Measurements from ENCODE around the gene CCDC85C. TPM values are rescaled to one million over a fixed set of nuclear protein-coding genes. Genes with fewer than 3 reads are reported as not detected.
A peak's percentile ranks its signal among the peaks of the same experiment; 100 is the strongest.

Gene CCDC85C
- total RNA-seq, 2 donors from 2014 or later, result 2.7 to 3.6 TPM

GRCh38 chr14:99596071-99596627, 7.9 kb downstream of the CCDC85C start:
- H3K27ac Mint-ChIP-seq, result peak overlapping the region in 1 of 2 donors; percentile 39
- no peaks in the 10 kb centered on the region for H3K27me3 Mint-ChIP-seq
- ATAC-seq (no peak), DNase-seq (ENCODE audit: low spot score) (no peak)
- no peaks in the 10 kb centered on the region for H3K36me3 Mint-ChIP-seq
- H3K9me3 Mint-ChIP-seq, result no peaks in the 10 kb centered on the region
- H3K4me1 Mint-ChIP-seq (ENCODE audit: low read depth in 2 of 2), result peaks cover 9% of the 10 kb centered on the region in 2 donors
- no peak overlapping the region for H3K4me3 Mint-ChIP-seq

- Mint-ChIP-seq H3K27ac (peak overlapping the region; percentile 38 to 77), H3K4me1 (ENCODE audit: low read depth in 2 of 2) (peaks cover 9% of the 10 kb centered on the region in 2 donors), H3K9me3 (no peaks in the 10 kb centered on the region), H3K27me3 (no peaks in the 10 kb centered on the region), H3K4me3 (peak overlapping the region; percentile 75), H3K36me3 (no peaks in the 10 kb centered on the region)
- ATAC-seq (no peak), DNase-seq (ENCODE audit: low spot score) (no peak)
Observed at GRCh38 chr14:99595524-99595923, 8.5 kb downstream of the CCDC85C start.

DNA sequence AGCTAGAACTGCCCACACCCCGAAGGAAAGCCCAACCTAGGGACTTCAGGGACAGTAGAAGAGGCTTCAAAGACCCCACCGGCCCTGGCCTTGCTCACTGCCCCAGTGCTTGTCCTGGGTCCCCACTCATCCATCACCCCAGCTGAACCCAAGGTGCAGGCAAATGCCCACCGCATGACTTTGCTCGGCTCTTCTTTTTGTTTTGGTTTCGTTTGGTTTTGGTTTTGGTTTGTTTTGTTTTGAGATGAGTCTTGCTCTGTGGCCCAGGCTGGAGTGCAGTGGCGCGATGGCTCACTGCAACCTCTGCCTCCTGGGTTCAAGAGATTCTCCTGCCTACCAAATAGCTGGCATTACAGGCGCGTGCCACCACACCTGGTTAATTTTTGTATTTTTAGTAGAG, 9.0 kb downstream of the CCDC85C start:
- Mint-ChIP-seq H3K4me3 (peak overlapping the region; percentile 75), H3K27me3 (no peaks in the 10 kb centered on the region), H3K27ac (peak overlapping the region; percentile 38 to 77), H3K4me1 (ENCODE audit: low read depth in 2 of 2) (peaks cover 9% of the 10 kb centered on the region in 2 donors), H3K9me3 (no peaks in the 10 kb centered on the region), H3K36me3 (no peaks in the 10 kb centered on the region)
- ATAC-seq, result peak; percentile 88 to 90
- no peak for DNase-seq (ENCODE audit: low spot score)

DNA sequence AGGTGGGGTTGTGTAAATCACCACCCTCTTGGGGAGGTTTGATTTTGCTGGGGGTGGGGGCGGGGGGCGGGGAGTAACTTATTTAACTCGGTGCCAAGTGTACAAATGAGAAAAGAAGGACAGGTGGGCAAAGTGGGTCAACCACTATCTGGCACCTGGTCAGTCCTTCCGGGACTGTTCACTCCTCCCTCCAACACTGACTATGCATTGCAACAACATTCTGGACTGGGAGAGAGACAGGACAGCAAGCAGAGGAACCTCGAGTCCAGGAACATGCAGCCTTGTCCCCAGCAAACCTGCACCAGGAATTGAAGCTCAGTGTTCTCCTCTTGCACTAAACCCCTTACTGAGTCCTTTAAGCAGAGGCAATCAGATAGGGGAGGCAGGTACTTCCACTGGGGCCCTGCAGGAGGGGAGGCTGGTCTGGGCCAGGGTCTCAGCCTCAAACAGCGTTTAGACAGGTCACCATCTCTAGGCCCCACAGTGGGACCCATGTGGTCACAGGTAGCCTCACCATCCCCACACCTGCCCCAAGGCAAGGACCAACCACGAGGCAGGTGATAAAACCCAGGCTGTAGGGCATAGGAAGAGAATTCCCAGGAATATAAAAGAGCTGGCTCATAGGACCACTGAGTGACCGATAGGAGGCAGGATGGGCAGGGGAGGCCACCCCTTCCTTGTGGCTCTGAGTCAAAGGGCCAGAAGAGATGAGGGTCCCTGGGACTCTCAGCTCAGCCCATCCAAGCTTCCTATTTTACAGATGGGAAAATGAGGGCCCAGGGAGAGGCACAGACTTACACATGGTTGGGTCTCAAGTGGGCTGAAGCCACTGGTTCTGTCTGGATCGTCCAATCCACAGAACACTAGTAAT, 9.8 kb downstream of the CCDC85C start:
- no peaks in the 10 kb centered on the region for H3K9me3 Mint-ChIP-seq
- H3K27me3 Mint-ChIP-seq, result no peaks in the 10 kb centered on the region
- DNase-seq (ENCODE audit: low spot score) (no peak), ATAC-seq (no peak)
- H3K4me3 Mint-ChIP-seq, result peak overlapping the region; percentile 75
- peaks cover 9% of the 10 kb centered on the region in 2 donors for H3K4me1 Mint-ChIP-seq (ENCODE audit: low read depth in 2 of 2)
- H3K36me3 Mint-ChIP-seq, result no peaks in the 10 kb centered on the region
- H3K27ac Mint-ChIP-seq, result peak overlapping the region; percentile 38 to 77

DNA sequence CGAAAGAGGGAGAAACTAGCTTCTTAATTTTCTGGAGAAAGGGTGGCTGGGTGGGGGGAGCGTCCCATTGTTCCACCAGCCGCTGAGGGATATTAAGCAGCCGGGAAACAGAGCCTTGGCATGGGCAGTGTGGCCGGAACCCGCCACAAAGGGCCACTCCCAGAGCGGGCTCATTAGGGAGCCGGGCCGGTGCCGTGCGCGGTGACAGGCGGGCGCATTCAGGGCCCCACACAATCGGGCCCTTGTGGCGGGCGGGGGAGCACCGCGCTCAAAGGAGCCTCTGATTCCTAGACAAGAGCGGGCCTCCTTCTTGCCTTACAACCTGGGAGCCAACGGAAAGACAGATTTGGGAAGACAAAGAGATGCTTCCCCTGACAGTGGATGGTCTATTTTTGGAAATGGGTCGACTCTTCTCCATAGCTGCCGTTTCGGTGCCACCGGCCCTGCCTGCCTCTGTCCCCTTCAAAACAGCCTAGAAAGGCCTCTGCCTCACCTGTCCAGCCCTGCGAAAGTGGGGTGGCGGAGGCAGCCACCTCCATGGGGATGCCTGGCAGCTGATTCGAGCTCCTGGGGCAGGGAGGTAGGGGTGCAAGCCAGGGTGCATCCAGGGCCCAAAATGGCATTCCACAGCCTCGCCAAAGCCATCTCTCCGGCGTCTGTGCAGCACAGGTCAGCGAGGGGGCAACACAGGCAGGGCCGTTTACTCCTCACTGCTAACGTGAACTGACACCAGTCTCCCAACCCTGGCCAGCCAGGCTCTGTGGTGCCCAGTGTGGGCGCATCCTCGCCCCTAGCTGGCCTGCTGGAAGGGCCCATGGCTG, 10.9 kb downstream of the CCDC85C start:
- H3K4me1 Mint-ChIP-seq (ENCODE audit: low read depth in 2 of 2), result peaks cover 9% of the 10 kb centered on the region in 2 donors
- ATAC-seq (no peak), DNase-seq (ENCODE audit: low spot score) (no peak)
- H3K4me3 Mint-ChIP-seq, result no peak overlapping the region
- H3K27ac Mint-ChIP-seq, result peak overlapping the region in 1 of 2 donors; percentile 44
- no peaks in the 10 kb centered on the region for H3K27me3 Mint-ChIP-seq
- H3K36me3 Mint-ChIP-seq, result no peaks in the 10 kb centered on the region
- H3K9me3 Mint-ChIP-seq, result no peaks in the 10 kb centered on the region

- H3K9me3 Mint-ChIP-seq, result no peaks in the 10 kb centered on the region
- H3K36me3 Mint-ChIP-seq, result no peaks in the 10 kb centered on the region
- H3K27ac Mint-ChIP-seq, result peak overlapping the region; percentile 15 to 44
- no peak for DNase-seq (ENCODE audit: low spot score)
- H3K27me3 Mint-ChIP-seq, result no peaks in the 10 kb centered on the region
- peaks cover 9% of the 10 kb centered on the region in 2 donors for H3K4me1 Mint-ChIP-seq (ENCODE audit: low read depth in 2 of 2)
- H3K4me3 Mint-ChIP-seq, result no peak overlapping the region
- ATAC-seq, result no peak
Observed at GRCh38 chr14:99592394-99592793, 11.6 kb downstream of the CCDC85C start.

DNA sequence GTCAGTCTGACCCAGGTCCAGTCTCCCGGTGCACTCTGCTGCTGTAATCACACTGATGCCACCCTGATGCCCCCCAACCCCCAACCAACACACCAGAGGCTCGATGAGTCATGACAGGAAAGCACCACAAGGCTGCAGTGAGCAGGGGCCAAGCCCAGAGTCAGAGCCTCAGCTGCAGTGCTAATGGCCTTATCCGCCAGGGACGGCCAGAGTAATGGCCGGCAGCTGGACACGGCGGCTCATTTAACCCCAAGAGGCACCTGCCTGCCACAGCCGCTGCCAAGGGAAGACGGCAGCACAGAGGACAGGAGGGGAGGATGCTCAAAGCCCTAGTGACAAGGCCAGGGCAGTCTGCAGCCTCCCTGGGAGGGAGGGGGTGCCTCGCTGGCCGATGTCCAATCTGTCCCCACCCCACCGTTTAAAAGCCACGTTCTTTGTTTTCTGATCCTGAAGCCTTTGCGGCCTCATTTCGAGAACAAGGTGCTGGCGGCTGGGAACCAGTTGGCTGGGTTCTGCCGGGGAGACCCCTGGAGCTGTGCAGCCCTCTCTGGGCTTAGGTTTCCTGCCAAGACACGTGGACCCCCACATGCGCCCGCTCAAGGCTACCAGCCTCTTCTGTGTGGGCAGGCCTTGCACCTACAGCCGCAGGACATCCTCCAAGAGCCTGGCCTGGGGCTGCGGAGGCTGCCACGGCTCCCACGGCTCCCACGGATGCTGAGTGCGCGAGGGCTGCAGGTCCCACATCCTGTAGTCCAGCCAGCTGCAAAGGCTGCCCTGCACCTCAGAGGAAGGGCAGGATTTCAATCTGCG, 13.1 kb downstream of the CCDC85C start:
- no peaks in the 10 kb centered on the region for H3K36me3 Mint-ChIP-seq
- H3K9me3 Mint-ChIP-seq, result no peaks in the 10 kb centered on the region
- ATAC-seq (no peak), DNase-seq (ENCODE audit: low spot score) (no peak)
- H3K27ac Mint-ChIP-seq, result no peak overlapping the region
- peaks cover 7 to 9% of the 10 kb centered on the region in 2 donors for H3K4me1 Mint-ChIP-seq (ENCODE audit: low read depth in 2 of 2)
- no peak overlapping the region for H3K4me3 Mint-ChIP-seq
- no peaks in the 10 kb centered on the region for H3K27me3 Mint-ChIP-seq

DNA sequence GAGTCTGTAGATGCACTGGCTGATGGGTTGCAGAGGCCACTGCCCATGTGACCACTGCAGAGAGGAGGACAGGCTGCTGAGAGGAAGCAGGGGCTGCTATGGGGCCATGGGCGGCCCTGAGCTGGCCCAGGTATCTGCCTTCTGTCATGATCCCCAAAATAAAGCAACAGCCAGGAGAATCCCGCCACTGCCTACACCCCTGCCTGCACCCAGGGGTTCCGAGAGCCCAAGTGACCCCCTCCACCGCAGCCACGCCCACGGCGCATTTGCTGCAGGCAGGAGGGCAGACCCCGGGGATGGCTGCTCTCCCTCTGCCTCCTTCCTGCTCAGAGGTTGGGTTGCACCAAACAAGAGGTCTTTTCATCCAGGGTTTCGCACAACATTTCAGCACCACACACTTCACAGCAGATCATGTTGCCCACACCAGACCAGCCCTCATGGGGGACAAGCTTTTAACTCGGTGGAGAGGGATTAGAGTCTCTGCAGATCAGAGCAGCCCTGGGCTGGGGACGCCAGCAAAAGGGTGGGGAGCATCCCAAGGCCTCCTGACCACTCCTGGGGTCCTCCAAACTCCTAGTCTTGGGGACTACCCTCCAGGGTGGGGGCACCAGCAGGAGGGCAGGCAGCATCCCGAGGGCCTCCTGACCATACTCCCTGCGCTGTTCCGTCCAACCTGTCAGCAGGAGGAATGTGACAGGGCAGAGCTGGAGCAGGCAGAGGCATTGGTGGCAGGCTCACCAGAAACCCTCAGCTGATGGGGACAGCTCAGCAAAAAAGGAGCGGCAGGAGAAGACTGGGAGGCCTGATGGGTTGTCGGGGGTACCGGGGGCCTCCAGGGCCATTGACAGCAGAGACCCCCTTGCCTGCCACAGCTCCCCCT, 14.1 kb downstream of the CCDC85C start:
- Mint-ChIP-seq H3K4me3 (no peak overlapping the region), H3K27me3 (no peaks in the 10 kb centered on the region), H3K9me3 (no peaks in the 10 kb centered on the region), H3K36me3 (no peaks in the 10 kb centered on the region), H3K27ac (no peak overlapping the region), H3K4me1 (ENCODE audit: low read depth in 2 of 2) (peaks cover under 1 to 2% of the 10 kb centered on the region in 2 donors)
- DNase-seq (ENCODE audit: low spot score) (no peak), ATAC-seq (no peak)

DNA sequence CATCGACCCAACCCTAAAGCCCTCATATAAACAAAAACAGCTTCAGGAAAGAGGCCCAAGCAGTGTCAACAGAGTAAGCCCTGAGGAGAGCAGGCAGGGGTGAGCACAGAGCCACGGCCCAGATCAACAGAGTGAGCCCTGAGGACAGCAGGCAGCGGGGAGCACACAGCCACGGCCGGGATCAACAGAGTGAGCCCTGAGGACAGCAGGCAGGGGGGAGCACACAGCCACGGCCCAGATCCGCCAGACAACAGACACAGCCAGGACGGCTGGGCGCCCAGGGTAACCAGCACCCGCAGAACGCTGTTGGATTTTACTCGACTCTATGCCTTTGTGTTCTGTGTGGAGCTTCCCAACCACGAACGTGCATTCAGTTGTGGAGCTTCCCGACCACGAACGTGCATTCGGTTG, 15.0 kb downstream of the CCDC85C start:
- ATAC-seq (no peak), DNase-seq (ENCODE audit: low spot score) (no peak)
- Mint-ChIP-seq H3K9me3 (no peaks in the 10 kb centered on the region), H3K27ac (peak overlapping the region in 1 of 2 donors; percentile 36), H3K4me1 (ENCODE audit: low read depth in 2 of 2) (no peaks in the 10 kb centered on the region), H3K36me3 (no peaks in the 10 kb centered on the region), H3K4me3 (no peak overlapping the region), H3K27me3 (no peaks in the 10 kb centered on the region)

- Mint-ChIP-seq H3K4me1 (ENCODE audit: low read depth in 2 of 2) (no peaks in the 10 kb centered on the region), H3K27me3 (no peaks in the 10 kb centered on the region), H3K27ac (no peak overlapping the region), H3K9me3 (no peaks in the 10 kb centered on the region), H3K4me3 (no peak overlapping the region), H3K36me3 (no peaks in the 10 kb centered on the region)
- ATAC-seq (peak in 1 of 2 donors; percentile 33), DNase-seq (ENCODE audit: low spot score) (no peak)
Observed at GRCh38 chr14:99587460-99588278, 16.3 kb downstream of the CCDC85C start.

DNA sequence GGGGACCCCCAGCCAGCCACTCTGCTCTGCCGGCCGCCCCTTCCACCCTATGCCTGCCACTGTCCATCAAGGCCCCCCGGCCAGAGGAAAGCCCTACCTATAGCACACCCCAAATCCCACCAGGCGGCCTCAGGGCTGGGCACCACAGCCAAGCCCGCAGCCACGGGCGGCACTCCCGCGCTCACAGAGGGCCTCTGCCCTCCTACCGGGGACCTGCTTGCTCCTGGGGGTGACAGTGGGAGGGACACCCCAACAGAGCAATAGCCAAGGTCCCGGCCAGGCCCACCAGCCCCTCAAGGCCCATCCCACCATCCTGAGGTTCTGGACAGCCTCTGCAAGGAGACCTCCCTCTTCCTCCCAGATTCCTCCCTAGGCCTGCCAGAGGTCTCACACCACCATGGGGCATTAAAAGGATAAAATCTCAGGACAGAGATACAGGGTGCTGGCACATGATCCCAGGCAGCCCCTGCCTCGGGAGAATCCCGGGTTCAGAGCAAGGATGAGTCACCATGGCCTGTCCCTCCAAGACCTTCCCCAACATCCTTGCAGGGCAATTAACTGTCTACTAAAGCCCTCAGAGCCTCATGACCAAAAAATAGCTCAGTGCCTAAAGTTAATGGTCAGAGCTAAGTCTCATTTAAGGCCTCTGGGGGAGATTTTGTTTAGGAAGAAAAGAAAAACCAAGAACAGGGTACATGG, 17.1 kb downstream of the CCDC85C start:
- DNase-seq (ENCODE audit: low spot score) (no peak), ATAC-seq (no peak)
- Mint-ChIP-seq H3K36me3 (no peaks in the 10 kb centered on the region), H3K4me3 (no peak overlapping the region), H3K27me3 (no peaks in the 10 kb centered on the region), H3K4me1 (ENCODE audit: low read depth in 2 of 2) (no peaks in the 10 kb centered on the region), H3K9me3 (no peaks in the 10 kb centered on the region), H3K27ac (no peak overlapping the region)

All from natural killer cell treated with Interleukin-12 subunit alpha and Interleukin-12 subunit beta and Interleukin-15 and Interleukin-18, amount 100 ng/mL, for 72 hours (primary cell).